ENCODE measurements around the gene P4HTM.

DNA sequence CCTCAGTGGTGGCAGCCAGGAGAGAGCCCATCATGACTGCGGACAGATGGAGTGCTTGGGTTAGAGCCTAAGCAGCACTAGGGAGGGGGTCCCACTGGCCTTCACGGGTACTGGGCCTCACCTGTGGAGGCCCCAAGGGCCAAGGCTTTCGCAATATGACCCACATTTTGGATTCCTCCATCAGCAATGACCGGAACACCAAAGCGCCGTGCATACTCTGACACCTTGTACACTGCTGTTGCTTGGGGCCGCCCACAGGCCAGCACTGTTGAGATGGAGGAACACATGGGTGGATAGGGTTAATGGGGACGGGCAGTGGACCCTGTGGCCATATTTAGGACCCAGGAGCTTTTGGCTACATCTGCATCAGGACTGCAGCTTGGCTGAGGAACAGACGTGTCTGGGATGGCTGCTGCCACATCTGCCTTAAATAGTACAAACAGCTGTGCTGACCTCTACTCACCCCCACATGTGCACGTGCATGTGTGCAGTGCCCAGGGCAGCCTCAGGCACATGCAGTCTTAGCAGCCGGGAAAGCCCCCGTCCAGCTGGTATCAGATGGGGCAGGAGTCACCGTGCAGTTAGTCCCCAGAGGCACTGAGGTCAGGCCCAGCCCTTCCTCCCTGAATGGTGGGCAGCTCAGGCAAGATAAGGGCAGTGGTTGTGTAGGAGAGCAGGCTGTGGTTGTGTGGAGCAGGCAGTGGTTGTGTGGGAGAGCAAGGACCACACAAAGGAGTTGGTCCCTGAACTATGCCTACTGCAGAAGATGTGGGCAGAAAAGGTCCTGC is 35.2 kb downstream of the P4HTM start:
- TF ChIP-seq, protein P1, sequence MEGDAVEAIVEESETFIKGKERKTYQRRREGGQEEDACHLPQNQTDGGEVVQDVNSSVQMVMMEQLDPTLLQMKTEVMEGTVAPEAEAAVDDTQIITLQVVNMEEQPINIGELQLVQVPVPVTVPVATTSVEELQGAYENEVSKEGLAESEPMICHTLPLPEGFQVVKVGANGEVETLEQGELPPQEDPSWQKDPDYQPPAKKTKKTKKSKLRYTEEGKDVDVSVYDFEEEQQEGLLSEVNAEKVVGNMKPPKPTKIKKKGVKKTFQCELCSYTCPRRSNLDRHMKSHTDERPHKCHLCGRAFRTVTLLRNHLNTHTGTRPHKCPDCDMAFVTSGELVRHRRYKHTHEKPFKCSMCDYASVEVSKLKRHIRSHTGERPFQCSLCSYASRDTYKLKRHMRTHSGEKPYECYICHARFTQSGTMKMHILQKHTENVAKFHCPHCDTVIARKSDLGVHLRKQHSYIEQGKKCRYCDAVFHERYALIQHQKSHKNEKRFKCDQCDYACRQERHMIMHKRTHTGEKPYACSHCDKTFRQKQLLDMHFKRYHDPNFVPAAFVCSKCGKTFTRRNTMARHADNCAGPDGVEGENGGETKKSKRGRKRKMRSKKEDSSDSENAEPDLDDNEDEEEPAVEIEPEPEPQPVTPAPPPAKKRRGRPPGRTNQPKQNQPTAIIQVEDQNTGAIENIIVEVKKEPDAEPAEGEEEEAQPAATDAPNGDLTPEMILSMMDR (IDR thresholded peaks at IDR 0.05) = no peak
- no peak for TF ChIP-seq ZFX (IDR thresholded peaks at IDR 0.05; ENCODE audit: borderline replicate concordance)

Measured in 22Rv1 (cell line).